Activated CD8-positive, alpha-beta T cell treated with anti-CD3 and anti-CD28 coated beads for 36 hours (primary cell): ENCODE data around the gene CASP8. TPM values are rescaled to one million over a fixed set of nuclear protein-coding genes. Genes with fewer than 3 reads are reported as not detected.

Experiments used
- ATAC-seq: fragments of 200-7000 bp; cut with Tn5 transposase; one replicate; pipeline ENCODE4 v1.10.0; 2021; ENCODE audit warnings: mild to moderate bottlenecking, moderate library complexity
- CTCF ChIA-PET: fragments of 350-600 bp; sonication (Branson Sonifier 250); formaldehyde crosslinking; loops from one replicate; lab custom pipeline; 2021; ENCODE audit warnings: antibody characterized with exemption; lab: Charles Lee
- POLR2A ChIA-PET: fragments of 350-600 bp; sonication (Branson Sonifier 250); formaldehyde crosslinking; loops from one replicate; lab custom pipeline; 2021; ENCODE audit warnings: antibody characterized with exemption; lab: Charles Lee
- DNase-seq: peaks from one replicate; pipeline ENCODE4 v3.0.0-alpha.2; 2020
- H3K27ac Mint-ChIP-seq: one replicate; pipeline ENCODE4 v1.8.0; 2021; ENCODE audit warnings: mild to moderate bottlenecking, mixed read lengths
- H3K27me3 Mint-ChIP-seq: one replicate; pipeline ENCODE4 v1.8.0; 2021; ENCODE audit warnings: mixed read lengths
- H3K36me3 Mint-ChIP-seq: one replicate; pipeline ENCODE4 v1.8.0; 2021; ENCODE audit warnings: low read depth, mixed read lengths
- H3K4me1 Mint-ChIP-seq: one replicate; pipeline ENCODE4 v1.8.0; 2021; ENCODE audit warnings: low read depth, mixed read lengths
- H3K4me3 Mint-ChIP-seq: one replicate; pipeline ENCODE4 v1.8.0; 2021; ENCODE audit warnings: mild to moderate bottlenecking, moderate library complexity, mixed read lengths
- H3K9me3 Mint-ChIP-seq: one replicate; pipeline ENCODE4 v1.8.0; 2021; ENCODE audit warnings: mixed read lengths
- intact Hi-C: fragments of 100-400 bp; cut with micrococcal nuclease; formaldehyde crosslinking; loops from one replicate; pipeline ENCODE4 v1.10.0; 2022
- total RNA-seq, 2 experiments: library from RNA; stranded (reverse); gene quantifications; one replicate each; pipeline ENCODE4 v1.2.3, GENCODE V29; 2021
- TF ChIP-seq, protein P1 (sequence below): fragments of 200-600 bp; IDR thresholded peaks from one replicate; pipeline ENCODE4 v1.8.0; 2022; ENCODE audit warnings: antibody characterized with exemption, mild to moderate bottlenecking

Gene CASP8
- total RNA-seq, 2 experiments from 2014 or later = 35.2 to 38.4 TPM

- peak overlapping the region; percentile 86 for H3K27ac Mint-ChIP-seq
- ChIA-PET CTCF (interaction anchor here (1.1 to 4.3 kb wide), 5 partner anchors 9 to 327 kb away, joined by 3 to 43 read pairs (median 7); partner anchors contain the start of gene CASP10), POLR2A (interaction anchor here (0.9 to 1.8 kb wide), 2 partner anchors 43 to 46 kb away, joined by 3 to 9 read pairs; partner anchors contain the start of gene CASP10)
- intact Hi-C loops = no loop called here
- peaks cover 5% of the 10 kb centered on the region for H3K36me3 Mint-ChIP-seq
- H3K9me3 Mint-ChIP-seq = no peaks in the 10 kb centered on the region
- peak overlapping the region; percentile 57 for H3K4me3 Mint-ChIP-seq
- H3K27me3 Mint-ChIP-seq = no peaks in the 10 kb centered on the region
- ATAC-seq = no peak
- peaks cover 46% of the 10 kb centered on the region for H3K4me1 Mint-ChIP-seq
- peak; percentile 25 for DNase-seq
- TF ChIP-seq, protein P1, sequence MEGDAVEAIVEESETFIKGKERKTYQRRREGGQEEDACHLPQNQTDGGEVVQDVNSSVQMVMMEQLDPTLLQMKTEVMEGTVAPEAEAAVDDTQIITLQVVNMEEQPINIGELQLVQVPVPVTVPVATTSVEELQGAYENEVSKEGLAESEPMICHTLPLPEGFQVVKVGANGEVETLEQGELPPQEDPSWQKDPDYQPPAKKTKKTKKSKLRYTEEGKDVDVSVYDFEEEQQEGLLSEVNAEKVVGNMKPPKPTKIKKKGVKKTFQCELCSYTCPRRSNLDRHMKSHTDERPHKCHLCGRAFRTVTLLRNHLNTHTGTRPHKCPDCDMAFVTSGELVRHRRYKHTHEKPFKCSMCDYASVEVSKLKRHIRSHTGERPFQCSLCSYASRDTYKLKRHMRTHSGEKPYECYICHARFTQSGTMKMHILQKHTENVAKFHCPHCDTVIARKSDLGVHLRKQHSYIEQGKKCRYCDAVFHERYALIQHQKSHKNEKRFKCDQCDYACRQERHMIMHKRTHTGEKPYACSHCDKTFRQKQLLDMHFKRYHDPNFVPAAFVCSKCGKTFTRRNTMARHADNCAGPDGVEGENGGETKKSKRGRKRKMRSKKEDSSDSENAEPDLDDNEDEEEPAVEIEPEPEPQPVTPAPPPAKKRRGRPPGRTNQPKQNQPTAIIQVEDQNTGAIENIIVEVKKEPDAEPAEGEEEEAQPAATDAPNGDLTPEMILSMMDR = no peak
Measured at GRCh38 chr2:201228912-201229290, 31.4 kb upstream of the CASP8 start.

DNA sequence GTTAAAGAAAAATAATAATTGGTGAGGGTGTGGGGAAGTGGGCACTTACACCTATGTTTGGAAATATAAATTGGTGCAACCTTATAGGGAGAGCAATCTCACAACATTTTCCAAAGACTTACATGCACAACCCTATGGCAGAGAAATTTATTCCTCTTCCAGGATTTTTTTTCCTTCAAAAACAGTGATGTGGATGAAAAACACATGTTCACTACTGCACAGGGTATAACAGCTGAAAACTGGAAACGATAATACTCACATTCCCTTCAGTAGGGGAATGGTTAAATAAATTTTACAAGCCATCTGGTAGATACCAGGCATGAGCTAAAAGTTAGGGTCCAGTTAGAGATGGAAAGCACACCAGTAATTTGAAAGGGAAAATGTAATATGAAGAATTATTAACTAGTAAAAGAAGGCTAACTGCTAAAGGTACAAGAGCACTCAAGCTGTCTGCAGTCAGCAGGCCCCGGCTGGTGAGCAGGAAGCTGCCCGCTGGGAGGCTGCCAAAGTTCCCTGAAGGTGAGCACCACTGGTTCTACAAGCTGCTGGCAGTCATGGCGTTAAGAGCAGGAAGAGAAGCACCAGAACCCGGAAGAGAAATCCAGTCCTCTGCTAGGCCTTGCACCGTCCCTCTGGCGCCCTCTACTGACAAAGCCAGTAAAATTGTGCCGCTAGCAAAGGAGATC, 28.4 kb upstream of the CASP8 start:
- intact Hi-C loops = loop anchor here (1.0 to 5.0 kb wide), 3 partner anchors 49 to 330 kb away; partner anchors contain the start of genes CASP10 and HYCC2
- POLR2A ChIA-PET = interaction anchor here (0.6 to 3.3 kb wide), 17 partner anchors 12 to 420 kb away, joined by 3 to 46 read pairs (median 5); partner anchors contain the start of genes BZW1, CASP10, CASP8 and CLK1
- TF ChIP-seq, protein P1 = peak; percentile 93
- Mint-ChIP-seq H3K27me3 (no peaks in the 10 kb centered on the region), H3K4me3 (peak overlapping the region; percentile 91), H3K4me1 (peaks cover 46% of the 10 kb centered on the region), H3K9me3 (no peaks in the 10 kb centered on the region), H3K36me3 (peaks cover 23% of the 10 kb centered on the region), H3K27ac (peak overlapping the region; percentile 88)
- CTCF ChIA-PET = interaction anchor here (0.6 to 4.1 kb wide), 88 partner anchors 10 to 946 kb away, joined by 3 to 220 read pairs (median 5); partner anchors contain the start of genes ALS2, CASP10, CASP8 and CFLAR
- ATAC-seq (peak; percentile 54), DNase-seq (peak; percentile 95)

GRCh38 chr2:201232467-201232815, 27.9 kb upstream of the CASP8 start:
- Mint-ChIP-seq H3K36me3 (peaks cover 27% of the 10 kb centered on the region), H3K4me3 (peak overlapping the region; percentile 91), H3K9me3 (no peaks in the 10 kb centered on the region), H3K27ac (peak overlapping the region; percentile 88), H3K27me3 (no peaks in the 10 kb centered on the region), H3K4me1 (peaks cover 51% of the 10 kb centered on the region)
- TF ChIP-seq, protein P1 = peak; percentile 14
- ATAC-seq = no peak
- CTCF ChIA-PET = interaction anchor here (0.6 to 4.1 kb wide), 88 partner anchors 10 to 946 kb away, joined by 3 to 220 read pairs (median 5); partner anchors contain the start of genes ALS2, CASP10, CASP8 and CFLAR
- intact Hi-C loops = loop anchor here (1.0 to 5.0 kb wide), 3 partner anchors 49 to 330 kb away; partner anchors contain the start of genes CASP10 and HYCC2
- DNase-seq = no peak
- POLR2A ChIA-PET = interaction anchor here (0.6 to 3.3 kb wide), 17 partner anchors 14 to 421 kb away, joined by 3 to 46 read pairs (median 5); partner anchors contain the start of genes BZW1, CASP10, CASP8 and CLK1

GRCh38 chr2:201233192-201233811, 27.0 kb upstream of the CASP8 start:
- Mint-ChIP-seq H3K36me3 (peaks cover 34% of the 10 kb centered on the region), H3K27ac (peak overlapping the region; percentile 97), H3K27me3 (no peaks in the 10 kb centered on the region), H3K9me3 (no peaks in the 10 kb centered on the region), H3K4me1 (peaks cover 55% of the 10 kb centered on the region), H3K4me3 (peak overlapping the region; percentile 91)
- intact Hi-C loops = loop anchor here (1.0 to 5.0 kb wide), 3 partner anchors 25 to 331 kb away; partner anchors contain the start of gene HYCC2
- peak; percentile 92 for DNase-seq
- POLR2A ChIA-PET = interaction anchor here (0.7 to 3.3 kb wide), 20 partner anchors 8 to 372 kb away, joined by 3 to 46 read pairs (median 6); partner anchors contain the start of genes CASP10, CASP8, CLK1 and ORC2
- ATAC-seq = peak; percentile 90
- CTCF ChIA-PET = interaction anchor here (0.8 to 4.1 kb wide), 40 partner anchors 9 to 520 kb away, joined by 3 to 220 read pairs (median 9); partner anchors contain the start of genes CASP10, CASP8, CFLAR and NIF3L1
- TF ChIP-seq, protein P1 = no peak
